Neural crest cell (in vitro differentiated cells): Measurements from ENCODE around the gene SLC10A2. TPM values are rescaled to one million over a fixed set of nuclear protein-coding genes. Genes with fewer than 3 reads are reported as not detected.

ENCODE experiments used
- DNase-seq: peaks from one replicate; pipeline ENCODE4 v3.0.0; 2021; ENCODE audit warnings: low read depth, mixed read lengths, low spot score
- H3K27ac Mint-ChIP-seq: one replicate; pipeline ENCODE4 v1.8.0; 2021; ENCODE audit warnings: mild to moderate bottlenecking, mixed read lengths; ENCODE audit not compliant: unreplicated experiment
- H3K27me3 Mint-ChIP-seq: 2 replicates; pipeline ENCODE4 v1.8.0; 2021; ENCODE audit warnings: low read depth, mild to moderate bottlenecking, mixed read lengths
- H3K36me3 Mint-ChIP-seq: 2 replicates; pipeline ENCODE4 v1.8.0; 2021; ENCODE audit warnings: low read depth, mild to moderate bottlenecking, mixed read lengths
- H3K4me1 Mint-ChIP-seq: 2 replicates; pipeline ENCODE4 v1.8.0; 2021; ENCODE audit warnings: mixed read lengths
- H3K4me3 Mint-ChIP-seq: one replicate; pipeline ENCODE4 v1.8.0; 2021; ENCODE audit warnings: mild to moderate bottlenecking, mixed read lengths
- H3K9me3 Mint-ChIP-seq: 2 replicates; pipeline ENCODE4 v1.8.0; 2021; ENCODE audit warnings: mixed read lengths
- CTCF ChIP-seq: fragments of 200-600 bp; sonication (generic); conservative IDR thresholded peaks from 2 replicates; pipeline ENCODE4 v1.5.0; 2021; ENCODE audit warnings: antibody characterized with exemption, mild to moderate bottlenecking
- total RNA-seq: library from RNA; stranded (reverse); gene quantifications from 2 replicates; pipeline ENCODE4 v1.2.1, GENCODE V29; 2021

SLC10A2 gene
- total RNA-seq, 1 donor from 2014 or later: 0.09 TPM

- no peaks in the 10 kb centered on the region for H3K4me1 Mint-ChIP-seq
- TF ChIP-seq CTCF: no peak
- no peaks in the 10 kb centered on the region for H3K27me3 Mint-ChIP-seq
- H3K9me3 Mint-ChIP-seq: no peaks in the 10 kb centered on the region
- H3K36me3 Mint-ChIP-seq: no peaks in the 10 kb centered on the region
- H3K4me3 Mint-ChIP-seq: no peak overlapping the region
- no peak overlapping the region for H3K27ac Mint-ChIP-seq
- DNase-seq: no peak
These were observed 19.5 kb downstream of the SLC10A2 start for GRCh38 chr13:103046676-103047075.

GRCh38 chr13:103044056-103044455 lies 22.2 kb downstream of the SLC10A2 start:
- no peak overlapping the region for H3K4me3 Mint-ChIP-seq
- H3K9me3 Mint-ChIP-seq: no peaks in the 10 kb centered on the region
- H3K4me1 Mint-ChIP-seq: peaks cover 10% of the 10 kb centered on the region
- no peaks in the 10 kb centered on the region for H3K36me3 Mint-ChIP-seq
- TF ChIP-seq CTCF: no peak
- H3K27ac Mint-ChIP-seq: no peak overlapping the region
- no peak for DNase-seq
- no peaks in the 10 kb centered on the region for H3K27me3 Mint-ChIP-seq

- Mint-ChIP-seq H3K4me1 (peaks cover 10% of the 10 kb centered on the region), H3K27me3 (no peaks in the 10 kb centered on the region), H3K4me3 (no peak overlapping the region), H3K27ac (no peak overlapping the region), H3K36me3 (no peaks in the 10 kb centered on the region), H3K9me3 (no peaks in the 10 kb centered on the region)
- TF ChIP-seq CTCF: no peak
- DNase-seq: no peak
These were observed 26.2 kb downstream of the SLC10A2 start for GRCh38 chr13:103040006-103040405.

- Mint-ChIP-seq H3K9me3 (no peaks in the 10 kb centered on the region), H3K36me3 (no peaks in the 10 kb centered on the region), H3K4me3 (no peak overlapping the region), H3K4me1 (peaks cover 10% of the 10 kb centered on the region), H3K27me3 (no peaks in the 10 kb centered on the region), H3K27ac (no peak overlapping the region)
- TF ChIP-seq CTCF: no peak
- no peak for DNase-seq
These were observed 27.0 kb downstream of the SLC10A2 start for GRCh38 chr13:103039183-103039582.

- Mint-ChIP-seq H3K4me3 (no peak overlapping the region), H3K4me1 (peaks cover 10% of the 10 kb centered on the region), H3K9me3 (peaks cover 3% of the 10 kb centered on the region), H3K36me3 (no peaks in the 10 kb centered on the region), H3K27me3 (no peaks in the 10 kb centered on the region), H3K27ac (no peak overlapping the region)
- no peak for TF ChIP-seq CTCF
- no peak for DNase-seq
These were observed 29.9 kb downstream of the SLC10A2 start for GRCh38 chr13:103036268-103036667.

GRCh38 chr13:103033999-103034398 lies 32.2 kb downstream of the SLC10A2 start:
- no peaks in the 10 kb centered on the region for H3K4me1 Mint-ChIP-seq
- no peaks in the 10 kb centered on the region for H3K36me3 Mint-ChIP-seq
- H3K27me3 Mint-ChIP-seq: no peaks in the 10 kb centered on the region
- H3K27ac Mint-ChIP-seq: no peak overlapping the region
- H3K9me3 Mint-ChIP-seq: peaks cover 3% of the 10 kb centered on the region
- no peak overlapping the region for H3K4me3 Mint-ChIP-seq
- no peak for DNase-seq
- TF ChIP-seq CTCF: no peak
